Nucleus accumbens (tissue), 56 donors: ENCODE data around the gene TSPAN1.

Source experiments
- DNase-seq, 56 donors: peaks; one replicate each; lab custom pipeline; 2025; lab: John Stamatoyannopoulos, UW

Gene TSPAN1, protein sequence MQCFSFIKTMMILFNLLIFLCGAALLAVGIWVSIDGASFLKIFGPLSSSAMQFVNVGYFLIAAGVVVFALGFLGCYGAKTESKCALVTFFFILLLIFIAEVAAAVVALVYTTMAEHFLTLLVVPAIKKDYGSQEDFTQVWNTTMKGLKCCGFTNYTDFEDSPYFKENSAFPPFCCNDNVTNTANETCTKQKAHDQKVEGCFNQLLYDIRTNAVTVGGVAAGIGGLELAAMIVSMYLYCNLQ

DNA sequence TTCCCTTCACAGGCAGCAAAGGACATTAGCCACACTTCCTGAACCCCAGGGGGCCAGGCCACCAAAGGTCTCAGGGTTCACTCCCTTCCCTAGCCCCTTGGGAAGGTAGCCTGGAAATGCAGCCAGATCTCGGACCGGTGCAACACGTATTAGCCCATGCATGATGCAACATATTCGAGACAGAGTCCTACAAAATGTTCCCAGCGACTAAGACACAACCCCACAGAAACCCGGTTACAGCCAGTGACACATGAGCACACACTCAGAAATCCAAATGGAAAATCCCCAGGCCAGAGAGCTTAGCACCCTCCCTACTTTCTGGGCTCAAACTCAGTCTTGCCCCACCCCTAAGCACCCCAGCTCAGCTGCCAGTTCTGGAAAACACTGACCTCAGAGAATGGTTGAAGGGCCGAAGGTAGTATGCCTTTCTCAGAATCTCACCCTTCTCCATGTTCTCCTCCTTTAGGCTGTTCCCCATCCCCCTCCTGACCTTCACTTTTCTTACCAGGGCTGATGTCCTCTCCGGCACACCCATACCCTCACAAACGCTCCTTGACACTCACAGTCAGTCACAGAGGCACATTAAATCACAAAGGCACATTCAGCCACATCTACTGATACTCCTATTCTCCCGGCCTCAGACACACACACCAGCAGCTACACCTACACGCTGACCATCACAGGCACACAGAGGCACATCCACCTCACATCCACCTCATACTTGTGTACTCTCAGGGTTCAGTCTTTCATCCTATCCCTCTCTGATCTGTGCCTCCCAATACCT, at the start of gene TSPAN1:
Gene TSPAN1, plus strand, starts transcription at position 640 of the 784 bp plus-strand sequence. CDS start 6,021 bp downstream, outside the sequence.
- DNase-seq: no peak

- no peak for DNase-seq
Observed at GRCh38 chr1:46128344-46128743, 46.5 kb upstream of the TSPAN1 start.

GRCh38 chr1:46130121-46130520, 44.8 kb upstream of the TSPAN1 start:
- no peak for DNase-seq

- no peak for DNase-seq
Observed at GRCh38 chr1:46130606-46131005, 44.3 kb upstream of the TSPAN1 start.

DNA sequence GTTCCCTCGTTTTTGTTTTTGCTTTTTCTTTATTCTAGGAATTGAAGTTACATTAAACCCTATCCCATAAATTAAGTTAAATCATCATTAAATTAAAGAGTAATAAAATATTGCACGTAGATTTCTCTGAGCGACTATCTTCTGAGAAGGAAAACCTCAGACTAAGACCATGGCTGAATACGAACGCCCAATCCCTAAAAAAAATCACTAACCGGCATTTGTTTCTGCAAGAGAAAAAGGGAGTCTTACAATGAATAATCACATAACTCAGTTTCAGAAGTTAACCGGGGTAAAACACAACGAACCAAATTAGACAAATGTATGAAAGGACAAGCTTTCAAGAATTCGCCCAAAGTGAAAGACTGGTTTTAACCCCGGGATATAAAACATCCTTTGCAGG, 43.8 kb upstream of the TSPAN1 start:
- no peak for DNase-seq

DNA sequence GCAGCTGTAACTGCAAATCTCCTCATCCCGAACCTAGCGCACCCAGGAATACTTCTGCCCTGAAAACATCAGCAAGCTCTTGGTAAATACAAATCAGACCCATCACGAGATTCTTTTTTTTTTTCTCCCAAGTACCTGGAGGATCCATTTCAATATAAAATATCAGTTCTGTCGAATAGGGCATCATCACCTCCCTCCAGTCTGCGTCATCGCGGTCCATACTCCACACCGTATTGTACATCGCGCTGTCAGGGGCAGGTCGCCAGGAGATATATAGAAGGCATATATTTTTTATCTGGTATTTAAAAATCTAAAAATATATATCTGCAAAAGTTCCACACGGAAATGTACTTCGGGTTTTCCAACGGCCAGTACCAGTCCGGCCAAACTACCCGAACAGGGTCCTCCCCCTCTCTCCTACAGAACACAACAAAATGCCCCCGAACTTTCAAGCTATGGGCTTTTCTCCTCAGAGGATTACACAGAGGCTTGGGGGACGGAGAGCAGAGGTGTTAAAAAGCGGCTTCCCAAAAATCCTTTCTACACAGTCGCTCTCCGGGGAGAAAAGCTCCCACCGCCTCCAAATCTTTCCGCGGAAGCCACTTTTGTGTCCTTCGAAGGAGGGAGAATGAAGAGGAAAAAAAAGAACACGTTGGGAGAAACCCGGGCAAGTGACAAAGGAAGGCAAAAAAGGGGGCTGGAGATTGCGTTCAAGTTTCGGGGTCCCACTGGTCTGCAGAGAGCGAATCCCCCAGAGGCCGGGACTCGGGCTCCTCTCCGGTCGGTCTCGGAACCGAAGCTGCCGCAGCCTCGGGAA, 43.0 kb upstream of the TSPAN1 start:
- peak in 15 of 56 donors; percentile 1 to 55 (median 22) for DNase-seq

DNA sequence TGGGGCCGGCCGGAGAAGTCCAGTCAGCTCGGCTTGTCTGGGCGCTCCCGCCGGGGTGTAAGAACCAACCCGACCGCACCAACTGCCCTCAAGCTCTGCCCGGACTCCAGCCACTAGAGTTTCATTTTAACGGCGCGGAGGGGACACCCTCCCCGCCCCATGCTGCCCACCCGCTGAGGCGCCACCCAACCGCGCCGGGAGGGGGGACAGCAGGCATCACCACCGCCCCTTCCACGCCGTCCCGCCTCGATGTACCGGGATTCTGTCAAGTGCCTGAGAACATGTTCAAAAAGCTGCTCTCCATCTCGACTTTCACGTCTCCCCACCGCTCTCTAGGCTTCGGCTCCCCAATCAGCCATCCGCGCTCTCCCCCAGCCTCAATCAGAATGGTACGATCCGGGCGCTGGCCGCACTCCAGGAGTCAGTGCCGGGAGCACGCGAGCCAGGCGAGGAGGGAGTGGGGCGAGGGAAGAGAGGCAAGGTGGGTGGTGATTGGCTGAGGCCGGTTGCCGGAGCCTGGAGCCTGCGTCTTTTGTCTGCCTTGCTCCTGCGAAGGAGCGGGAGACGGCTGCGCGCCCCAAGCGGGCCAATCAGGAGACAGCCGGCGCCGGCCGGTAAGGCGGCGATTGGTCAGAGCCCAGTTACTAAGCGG, 42.2 kb upstream of the TSPAN1 start, which contains the start of gene PIK3R3:
Gene PIK3R3, minus strand, starts transcription at position 101 of the 652 bp plus-strand sequence. CDS start 677 bp downstream, outside the sequence.
- peak; percentile 80 to 99 (median 96) for DNase-seq

GRCh38 chr1:46133181-46133658, 41.7 kb upstream of the TSPAN1 start:
- peak in 10 of 56 donors; percentile 59 to 87 (median 78) for DNase-seq

DNA sequence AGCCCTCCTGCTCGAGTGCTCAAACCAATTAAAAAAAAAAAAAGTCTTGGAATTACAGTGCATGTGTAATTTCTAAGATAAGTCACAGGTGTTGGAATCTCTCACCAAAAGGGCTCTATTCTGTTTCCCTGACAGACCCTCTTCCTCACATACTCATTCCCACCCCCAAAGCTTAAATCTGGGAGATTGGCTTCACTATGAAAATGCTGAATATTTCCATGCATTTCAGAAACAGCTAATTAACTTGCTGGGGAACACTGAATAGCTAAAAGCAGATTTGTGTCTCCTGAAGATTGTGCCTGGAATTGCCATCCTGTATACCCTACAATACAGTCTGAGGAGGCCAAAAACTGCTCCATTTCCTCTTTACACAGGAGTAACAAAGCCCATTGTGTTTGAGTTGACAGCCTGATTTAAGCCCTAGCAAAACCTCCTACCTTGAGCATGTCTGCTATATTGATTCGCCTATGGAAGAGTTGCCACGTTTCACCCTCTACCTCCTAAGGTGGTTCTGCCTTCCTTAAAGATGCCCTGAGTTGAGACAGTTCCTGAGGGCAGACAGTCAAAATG, 41.0 kb upstream of the TSPAN1 start:
- no peak for DNase-seq

DNA sequence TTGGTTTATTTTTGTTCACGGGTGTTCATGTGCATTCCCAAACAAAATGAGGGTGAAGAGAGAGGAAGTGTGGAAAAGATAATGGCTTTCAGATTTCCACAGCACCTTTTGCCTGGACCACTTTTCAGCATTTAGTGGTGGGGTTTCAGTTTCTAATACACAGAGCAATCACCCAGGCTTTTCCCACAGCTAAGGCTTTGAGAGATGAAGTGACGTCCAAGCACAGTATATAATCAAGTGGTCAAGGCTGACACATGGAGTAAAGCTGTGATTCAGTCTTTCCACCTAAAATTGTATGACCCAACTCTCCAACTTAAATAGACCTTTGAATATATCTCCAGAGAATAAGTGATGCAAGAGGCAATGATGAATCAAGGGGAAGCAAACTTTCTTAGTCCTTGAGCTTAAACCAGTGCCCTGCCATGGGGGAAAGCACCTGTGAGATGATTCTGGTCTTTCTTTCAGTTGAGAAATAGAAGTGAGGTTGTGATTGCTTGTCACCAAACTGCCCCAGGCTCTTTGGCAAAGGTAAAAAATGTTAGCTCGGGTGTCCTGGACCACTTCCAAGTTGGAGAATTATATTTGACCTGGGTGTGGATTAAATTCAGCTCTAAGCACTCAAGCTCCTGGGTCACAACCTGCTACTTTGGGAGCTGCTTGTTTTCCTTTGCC, 40.1 kb upstream of the TSPAN1 start:
- DNase-seq: no peak

- DNase-seq: no peak
Observed at GRCh38 chr1:46136711-46137110, 38.2 kb upstream of the TSPAN1 start.

DNA sequence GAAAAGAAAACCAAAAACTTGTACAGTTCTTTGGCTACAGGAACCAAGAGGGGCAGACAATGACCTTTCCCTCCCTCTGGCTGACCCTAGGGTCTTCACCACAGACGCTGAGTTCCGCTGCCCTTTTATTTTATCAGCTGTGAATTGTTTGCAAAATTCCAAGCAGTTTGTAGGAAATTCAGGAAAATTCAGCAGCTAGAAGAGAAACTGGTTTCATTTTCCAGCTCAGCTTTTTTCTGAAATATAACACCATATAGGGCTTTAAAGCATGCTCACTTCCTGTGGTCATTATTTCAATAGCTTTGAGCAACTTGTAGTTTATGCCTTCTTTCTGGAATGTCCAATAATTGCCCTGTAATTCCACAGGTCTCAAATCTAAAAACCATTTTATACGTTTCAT, 37.0 kb upstream of the TSPAN1 start:
- DNase-seq: no peak

- no peak for DNase-seq
Observed at GRCh38 chr1:46148318-46148717, 26.6 kb upstream of the TSPAN1 start.

- DNase-seq: no peak
Observed at GRCh38 chr1:46150085-46150484, 24.8 kb upstream of the TSPAN1 start.

GRCh38 chr1:46152016-46152415, 22.9 kb upstream of the TSPAN1 start:
- no peak for DNase-seq

GRCh38 chr1:46153228-46153627, 21.7 kb upstream of the TSPAN1 start:
- DNase-seq: no peak

- no peak for DNase-seq
Observed at GRCh38 chr1:46153732-46154131, 21.2 kb upstream of the TSPAN1 start.

DNA sequence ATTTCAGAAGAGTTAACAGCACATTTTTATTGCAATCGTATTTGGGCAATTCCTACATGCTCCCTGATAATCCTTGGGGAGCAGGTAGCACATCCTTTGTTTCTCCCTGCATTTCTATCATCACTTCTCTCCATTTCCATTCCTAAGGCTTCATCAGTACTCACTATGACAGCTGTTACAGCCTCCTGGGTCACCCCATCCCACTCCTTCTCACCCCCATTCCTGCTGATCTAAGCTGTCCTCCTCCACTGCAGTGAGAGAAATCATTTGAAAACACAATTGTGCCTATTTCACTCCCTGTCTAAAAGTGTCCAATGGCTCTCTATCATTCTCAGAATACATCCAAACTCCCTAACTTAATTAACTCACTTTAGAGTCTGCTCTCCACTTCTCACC, 17.0 kb upstream of the TSPAN1 start:
- DNase-seq: no peak
